DOHH2 (cell line): Measurements from ENCODE around the gene VHLL.

ENCODE experiments used
- H3F3A ChIP-seq: fragments of 200-600 bp; sonication (generic), shearing (Covaris generic); 2 replicates; pipeline ENCODE4 v1.6.0; 2016; ENCODE audit warnings: antibody characterized with exemption, mild to moderate bottlenecking; ENCODE audit not compliant: control insufficient read depth, insufficient read depth
- H3K27ac ChIP-seq: fragments of 200-600 bp; sonication (generic); 2 replicates; pipeline ENCODE4 v1.5.1; 2014; ENCODE audit warnings: low read depth, mild to moderate bottlenecking, low read length, moderate library complexity
- H3K27me3 ChIP-seq: fragments of 200-600 bp; sonication (generic); 2 replicates; pipeline ENCODE4 v1.6.1; 2014; ENCODE audit warnings: mild to moderate bottlenecking, low read length, mixed read lengths; ENCODE audit not compliant: control insufficient read depth
- H3K36me3 ChIP-seq: fragments of 200-600 bp; sonication (generic); 2 replicates; pipeline ENCODE4 v1.6.1; 2014; ENCODE audit warnings: mild to moderate bottlenecking, low read length, moderate library complexity, mixed read lengths; ENCODE audit not compliant: control insufficient read depth
- H3K4me1 ChIP-seq: fragments of 200-600 bp; sonication (generic); 2 replicates; pipeline ENCODE4 v1.6.1; 2014; ENCODE audit warnings: mild to moderate bottlenecking, low read length, mixed read lengths; ENCODE audit not compliant: control insufficient read depth
- H3K4me2 ChIP-seq: fragments of 200-600 bp; sonication (generic); 2 replicates; pipeline ENCODE4 v1.6.0; 2014; ENCODE audit warnings: mild to moderate bottlenecking, low read length, moderate library complexity
- H3K4me3 ChIP-seq: fragments of 200-600 bp; sonication (generic); 2 replicates; pipeline ENCODE4 v1.5.1; 2014; ENCODE audit warnings: mild to moderate bottlenecking, low read length, mixed read lengths
- H3K79me2 ChIP-seq: fragments of 200-600 bp; sonication (generic); 2 replicates; pipeline ENCODE4 v1.6.1; 2014; ENCODE audit warnings: mild to moderate bottlenecking, low read length, mixed read lengths; ENCODE audit not compliant: control insufficient read depth
- H3K9me2 ChIP-seq: fragments of 200-600 bp; sonication (generic); replicated peaks from 2 replicates; pipeline ENCODE4 v1.6.1; 2014; ENCODE audit warnings: mild to moderate bottlenecking, low read length, mixed read lengths; ENCODE audit not compliant: control insufficient read depth
- H3K9me3 ChIP-seq: fragments of 200-600 bp; sonication (generic); 2 replicates; pipeline ENCODE4 v1.6.1; 2014; ENCODE audit warnings: antibody characterized with exemption, low read length, mixed read lengths; ENCODE audit not compliant: control insufficient read depth, insufficient read depth
- H4K20me1 ChIP-seq: fragments of 200-600 bp; sonication (generic); 2 replicates; pipeline ENCODE4 v1.6.0; 2014; ENCODE audit warnings: low read depth, mild to moderate bottlenecking, antibody characterized with exemption, low read length, moderate library complexity; ENCODE audit not compliant: control insufficient read depth, insufficient read depth
- EZH2phosphoT487 ChIP-seq: fragments of 200-600 bp; sonication (generic); IDR thresholded peaks from 2 replicates; pipeline ENCODE4 v1.6.1; 2017; ENCODE audit warnings: borderline replicate concordance, mild to moderate bottlenecking, antibody characterized with exemption, low read length, moderate library complexity, mixed read lengths
- TF ChIP-seq, protein P1 (sequence below): fragments of 200-600 bp; sonication (generic); IDR thresholded peaks from one replicate; pipeline ENCODE4 v1.5.1; 2014; ENCODE audit warnings: antibody characterized with exemption, mild to moderate bottlenecking, low read depth, low read length; ENCODE audit not compliant: poor library complexity, severe bottlenecking

Gene VHLL

GRCh38 chr1:156258859-156259258 is 40.2 kb downstream of the VHLL start:
- H3K36me3 ChIP-seq: peaks cover 80% of the 10 kb centered on the region
- H3K27me3 ChIP-seq: no peaks in the 10 kb centered on the region

GRCh38 chr1:156257711-156258110 is 41.4 kb downstream of the VHLL start:
- Histone ChIP-seq H3K79me2 (no peaks in the 10 kb centered on the region), H3K27ac (no peak overlapping the region), H3K4me2 (no peak overlapping the region), H3K27me3 (no peaks in the 10 kb centered on the region), H3K9me3 (no peaks in the 10 kb centered on the region), H3F3A (no peaks in the 10 kb centered on the region), H3K4me1 (no peaks in the 10 kb centered on the region), H3K4me3 (no peak overlapping the region), H4K20me1 (no peaks in the 10 kb centered on the region), H3K36me3 (peaks cover 81% of the 10 kb centered on the region), H3K9me2 (no peaks in the 10 kb centered on the region)
- no peak for TF ChIP-seq EZH2phosphoT487
- TF ChIP-seq, protein P1, sequence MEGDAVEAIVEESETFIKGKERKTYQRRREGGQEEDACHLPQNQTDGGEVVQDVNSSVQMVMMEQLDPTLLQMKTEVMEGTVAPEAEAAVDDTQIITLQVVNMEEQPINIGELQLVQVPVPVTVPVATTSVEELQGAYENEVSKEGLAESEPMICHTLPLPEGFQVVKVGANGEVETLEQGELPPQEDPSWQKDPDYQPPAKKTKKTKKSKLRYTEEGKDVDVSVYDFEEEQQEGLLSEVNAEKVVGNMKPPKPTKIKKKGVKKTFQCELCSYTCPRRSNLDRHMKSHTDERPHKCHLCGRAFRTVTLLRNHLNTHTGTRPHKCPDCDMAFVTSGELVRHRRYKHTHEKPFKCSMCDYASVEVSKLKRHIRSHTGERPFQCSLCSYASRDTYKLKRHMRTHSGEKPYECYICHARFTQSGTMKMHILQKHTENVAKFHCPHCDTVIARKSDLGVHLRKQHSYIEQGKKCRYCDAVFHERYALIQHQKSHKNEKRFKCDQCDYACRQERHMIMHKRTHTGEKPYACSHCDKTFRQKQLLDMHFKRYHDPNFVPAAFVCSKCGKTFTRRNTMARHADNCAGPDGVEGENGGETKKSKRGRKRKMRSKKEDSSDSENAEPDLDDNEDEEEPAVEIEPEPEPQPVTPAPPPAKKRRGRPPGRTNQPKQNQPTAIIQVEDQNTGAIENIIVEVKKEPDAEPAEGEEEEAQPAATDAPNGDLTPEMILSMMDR: no peak

More at GRCh38 chr1:156258859-156259258, 40.2 kb downstream of the VHLL start:
- H4K20me1 ChIP-seq: no peaks in the 10 kb centered on the region
- H3K79me2 ChIP-seq: no peaks in the 10 kb centered on the region
- no peaks in the 10 kb centered on the region for H3F3A ChIP-seq
- H3K4me2 ChIP-seq: no peak overlapping the region
- no peaks in the 10 kb centered on the region for H3K4me1 ChIP-seq
- no peaks in the 10 kb centered on the region for H3K9me2 ChIP-seq
- H3K9me3 ChIP-seq: no peaks in the 10 kb centered on the region
- no peak overlapping the region for H3K4me3 ChIP-seq
- H3K27ac ChIP-seq: no peak overlapping the region
- no peak for TF ChIP-seq EZH2phosphoT487
- TF ChIP-seq, protein P1: no peak

GRCh38 chr1:156253634-156254033 is 45.5 kb downstream of the VHLL start:
- Histone ChIP-seq H3K4me2 (no peak overlapping the region), H3K9me3 (no peaks in the 10 kb centered on the region), H3K27me3 (no peaks in the 10 kb centered on the region), H3K4me1 (no peaks in the 10 kb centered on the region), H3F3A (no peaks in the 10 kb centered on the region), H4K20me1 (no peaks in the 10 kb centered on the region), H3K9me2 (no peaks in the 10 kb centered on the region), H3K36me3 (peaks cover 80% of the 10 kb centered on the region), H3K27ac (no peak overlapping the region), H3K4me3 (no peak overlapping the region), H3K79me2 (no peaks in the 10 kb centered on the region)
- TF ChIP-seq, protein P1: no peak
- TF ChIP-seq EZH2phosphoT487: no peak
